T follicular helper cell (primary cell): ENCODE measurements around the gene TUBA4B.
"Not testable (repeated sequence)": the region's sequence is repeated elsewhere in the genome, so short reads cannot be mapped to it uniquely, and the experiment has no call there.

Experiments
- DNase-seq: peaks from one replicate; pipeline ENCODE4 v3.0.0-alpha.2; 2020; ENCODE audit warnings: low read depth

TUBA4B gene

GRCh38 chr2:219291910-219292490 lies 39.0 kb downstream of the TUBA4B start:
- DNase-seq: no peak

GRCh38 chr2:219292616-219293015 lies 39.6 kb downstream of the TUBA4B start:
- no peak for DNase-seq

- no peak for DNase-seq
These were observed 40.7 kb downstream of the TUBA4B start for GRCh38 chr2:219293736-219294231.

GRCh38 chr2:219294356-219295351 lies 41.6 kb downstream of the TUBA4B start:
- DNase-seq: peak; percentile 82

- DNase-seq: no peak
These were observed 43.1 kb downstream of the TUBA4B start for GRCh38 chr2:219296142-219296541.

GRCh38 chr2:219296631-219297391 lies 43.8 kb downstream of the TUBA4B start:
- DNase-seq: no peak

GRCh38 chr2:219297766-219298456 lies 44.9 kb downstream of the TUBA4B start:
- DNase-seq: no peak

GRCh38 chr2:219298759-219299371 lies 45.8 kb downstream of the TUBA4B start:
- DNase-seq: peak; percentile 81

- DNase-seq: no peak
These were observed 46.3 kb downstream of the TUBA4B start for GRCh38 chr2:219299372-219299760.

- DNase-seq: no peak
These were observed 47.0 kb downstream of the TUBA4B start for GRCh38 chr2:219300022-219300421.

GRCh38 chr2:219302412-219302968 lies 49.4 kb downstream of the TUBA4B start:
- DNase-seq: no peak

- no peak for DNase-seq
These were observed 51.2 kb downstream of the TUBA4B start for GRCh38 chr2:219304223-219304622.

GRCh38 chr2:219306047-219306446 lies 53.0 kb downstream of the TUBA4B start:
- DNase-seq: no peak

- DNase-seq: peak; percentile 49
These were observed 55.4 kb downstream of the TUBA4B start for GRCh38 chr2:219308142-219309101.

GRCh38 chr2:219309278-219309677 lies 56.2 kb downstream of the TUBA4B start, which contains the start of gene PTPRN:
TSS of gene PTPRN (minus strand) at chr2:219309401. CDS start at chr2:219309332, 69 bp downstream.
- DNase-seq: no peak

GRCh38 chr2:219312683-219313263 lies 59.7 kb downstream of the TUBA4B start:
- not testable (repeated sequence) for DNase-seq

- DNase-seq: no peak
These were observed 61.9 kb downstream of the TUBA4B start for GRCh38 chr2:219314804-219315468.
